ENCODE measurements around the gene FBXL14.

GRCh38 chr12:1607940-1608712, 13.7 kb upstream of the FBXL14 start:
- TF ChIP-seq CTCF (IDR thresholded peaks at IDR 0.05) (no peak), POLR2A (IDR thresholded peaks at IDR 0.05) (no peak)
